Pancreas (tissue), 10 donors: Measurements from ENCODE around the gene HSBP1L1. TPM values are rescaled to one million over a fixed set of nuclear protein-coding genes. Genes with fewer than 3 reads are reported as not detected.

ENCODE experiments used
- ATAC-seq, 4 donors: fragments of 200-7000 bp; cut with Tn5 transposase; one replicate each; pipeline versions ENCODE4 v1.8.0 to v1.9.1; 2020; ENCODE audit warnings: mild to moderate bottlenecking in 4 of 4, moderate library complexity in 4 of 4
- DNase-seq, 6 donors: peaks; one replicate each; pipeline ENCODE4 v3.0.0-alpha.2; 2020
- FAIRE-seq: peaks from 2 replicates; lab custom pipeline; 2012; peaks lifted over from hg19 to GRCh38; lab: Jason Lieb, UNC
- H3K27ac ChIP-seq, 4 donors: fragments of 200-600 bp; sonication (generic); 1 replicate in 3 of 4; 2 replicates in 1 of 4; pipeline versions ENCODE4 v1.5.0 to v1.8.0; 2020
- H3K27me3 ChIP-seq, 4 donors: fragments of 200-600 bp; one replicate each; pipeline ENCODE4 v1.8.0; 2021
- H3K36me3 ChIP-seq, 3 donors: fragments of 200-600 bp; sonication (generic) in 1 of 3; one replicate each; pipeline versions ENCODE4 v1.5.0 to v1.8.0; 2020 to 2021
- H3K4me1 ChIP-seq, 3 donors: fragments of 200-600 bp; one replicate each; pipeline ENCODE4 v1.8.0; 2021
- H3K4me3 ChIP-seq, 4 donors: fragments of 200-600 bp; sonication (generic) in 2 of 4; one replicate each; pipeline versions ENCODE4 v1.5.0 to v1.8.0; 2020 to 2021
- H3K9me3 ChIP-seq, 4 donors: fragments of 200-600 bp; one replicate each; pipeline ENCODE4 v1.8.0; 2021
- CTCF ChIP-seq, 4 donors: fragments of 200-600 bp; sonication (generic) in 3 of 4; IDR thresholded peaks; one replicate each; pipeline versions ENCODE4 v1.5.0 to v1.8.0; 2021; ENCODE audit warnings: antibody characterized with exemption in 4 of 4
- WGBS, 2 donors: extraction: QIAGEN DNeasy Blood & Tissue Kit; methylation state at CpG; one replicate each; pipeline ENCODE4 v1.1.7; 2013; 5-methylcytosine and 5-hydroxymethylcytosine counted together
- intact Hi-C, 3 donors: fragments of 100-400 bp; cut with DNase I; formaldehyde crosslinking; loops; one replicate each; pipeline versions ENCODE4 v1.11.1 to v1.14.2; 2022
- polyA plus RNA-seq, 2 donors: library from polyadenylated mRNA; stranded (reverse); fragments of 200-250 nt; gene quantifications; one replicate each; pipeline ENCODE4 v1.2.3, GENCODE V29; 2013
- total RNA-seq, 6 donors: library from RNA; stranded (reverse); fragmentation: NEBNext Ultra II Directional in 4 of 6; extraction: Animal tissue kit (Norgen Biotek cat#: 25700) in 4 of 6; gene quantifications; one replicate each; pipeline versions ENCODE4 v1.2.1 to v1.2.4, GENCODE V29; 2021 to 2023
- donor health status: healthy with polysubstance abuse.
- donor health status: DM: no; HTN: no; CAD: no; lungs with moderate emphysema.
- donor health status: DM: no; HTN: no; CAD: no.
- donor health status: control.
- donor health status: control.
- donor health status: Bipolar disorder and iron deficiency.
- donor health status: DM: yes; HTN: yes; CAD: no.
- donor health status: DM: no; HTN: no; CAD: no.
- donor health status: DM: no; HTN: no; CAD: no.
- donor health status: DM: yes; HTN: yes; CAD: no.

Gene HSBP1L1
- total and polyA plus RNA-seq, 8 donors, result 9.2 to 43.6 (median 14.3) TPM

GRCh38 chr18:79970419-79971133 lies 6.1 kb downstream of the HSBP1L1 start:
- Histone ChIP-seq H3K4me3 (no peak overlapping the region), H3K27me3 (no peaks in the 10 kb centered on the region), H3K36me3 (peaks cover 0 to 18% (median 14%) of the 10 kb centered on the region in 3 donors), H3K9me3 (no peaks in the 10 kb centered on the region), H3K27ac (no peak overlapping the region), H3K4me1 (peaks cover 0 to 2% (median 0%) of the 10 kb centered on the region in 3 donors)
- intact Hi-C loops, result no loop called here
- DNase-seq, result peak in 2 of 6 donors; percentile 9 to 20
- 84 to 87% methylated on average over 12 of the region's 12 CpGs for WGBS, 2 donors
- no peak for TF ChIP-seq CTCF (IDR thresholded peaks at IDR 0.05)
- FAIRE-seq, result no peak
- no peak for ATAC-seq

GRCh38 chr18:79971211-79971952 lies 6.9 kb downstream of the HSBP1L1 start:
- intact Hi-C loops, result no loop called here
- WGBS, 2 donors, result 88 to 91% methylated on average over 17 of the region's 17 CpGs
- no peak overlapping the region for H3K4me3 ChIP-seq
- FAIRE-seq, result no peak
- no peaks in the 10 kb centered on the region for H3K4me1 ChIP-seq
- ATAC-seq, result no peak
- H3K9me3 ChIP-seq, result no peaks in the 10 kb centered on the region
- TF ChIP-seq CTCF (IDR thresholded peaks at IDR 0.05), result no peak
- H3K27ac ChIP-seq, result no peak overlapping the region
- H3K27me3 ChIP-seq, result no peaks in the 10 kb centered on the region
- H3K36me3 ChIP-seq, result peaks cover 0 to 18% (median 14%) of the 10 kb centered on the region in 3 donors
- peak in 2 of 6 donors; percentile 7 to 20 for DNase-seq

GRCh38 chr18:79971986-79972385 lies 7.5 kb downstream of the HSBP1L1 start:
- DNase-seq (no peak), FAIRE-seq (no peak), ATAC-seq (no peak)
- Histone ChIP-seq H3K27me3 (no peaks in the 10 kb centered on the region), H3K4me1 (no peaks in the 10 kb centered on the region), H3K4me3 (no peak overlapping the region), H3K27ac (no peak overlapping the region), H3K36me3 (peaks cover 0 to 18% (median 14%) of the 10 kb centered on the region in 3 donors), H3K9me3 (no peaks in the 10 kb centered on the region)
- TF ChIP-seq CTCF (IDR thresholded peaks at IDR 0.05), result no peak
- intact Hi-C loops, result no loop called here
- 89 to 90% methylated on average over 9 of the region's 9 CpGs for WGBS, 2 donors

GRCh38 chr18:79972720-79973119 lies 8.3 kb downstream of the HSBP1L1 start:
- no peak for FAIRE-seq

More at GRCh38 chr18:79972720-79973119, 8.3 kb downstream of the HSBP1L1 start:
- Histone ChIP-seq H3K27ac (no peak overlapping the region), H3K4me1 (no peaks in the 10 kb centered on the region), H3K9me3 (no peaks in the 10 kb centered on the region), H3K36me3 (peaks cover 0 to 17% (median 14%) of the 10 kb centered on the region in 3 donors), H3K27me3 (no peaks in the 10 kb centered on the region), H3K4me3 (no peak overlapping the region)
- ATAC-seq (no peak), DNase-seq (no peak)
- 93% methylated on average over 3 of the region's 3 CpGs for WGBS, 2 donors
- TF ChIP-seq CTCF (IDR thresholded peaks at IDR 0.05), result no peak
- intact Hi-C loops, result no loop called here
